Measurements from ENCODE around the gene SLC7A8. TPM values are rescaled to one million over a fixed set of nuclear protein-coding genes. Genes with fewer than 3 reads are reported as not detected.

SLC7A8 gene
- total RNA-seq, 1 experiment from 2014 or later = 77.9 TPM

DNA sequence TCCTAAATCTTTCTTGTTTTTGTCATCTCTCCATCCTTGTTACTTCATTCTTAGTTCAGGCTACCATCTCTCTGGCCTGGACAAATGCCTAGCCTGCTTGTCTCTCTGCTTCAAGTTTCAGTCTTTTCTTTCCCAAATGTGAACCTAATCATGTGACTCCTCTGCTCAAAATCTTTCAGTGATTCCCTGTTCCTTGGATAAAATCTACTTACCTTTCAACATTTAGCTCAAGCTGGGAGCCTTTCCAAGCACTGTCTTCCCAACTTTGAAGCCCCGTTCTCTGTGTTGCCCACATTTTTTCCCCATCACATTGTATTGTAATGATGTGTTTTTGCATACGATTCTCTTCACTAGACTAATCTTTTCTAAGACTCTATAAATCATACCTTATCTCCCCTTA lies 24.7 kb downstream of the SLC7A8 start:
- no peaks in the 10 kb centered on the region for H3K9me3 Mint-ChIP-seq
- Histone ChIP-seq H4K8ac (replicated peaks; ENCODE audit: insufficient read length, low read depth, low read length) (no peak overlapping the region), H2BK20ac (ENCODE audit: low read depth, low read length, poor library complexity, severe bottlenecking) (no peak overlapping the region), H4K5ac (ENCODE audit: insufficient read length, low read depth, low read length) (no peak overlapping the region), H4K91ac (ENCODE audit: insufficient read length, low read depth, low read length) (no peak overlapping the region), H3K4ac (ENCODE audit: low read depth, low read length) (no peak overlapping the region), H3K4me1 (ENCODE audit: insufficient read depth, low read length) (peaks cover 22% of the 10 kb centered on the region; the same call in 1 of the 2 replicates), H3K56ac (ENCODE audit: insufficient read length, low read depth, low read length) (no peak overlapping the region), H2BK15ac (ENCODE audit: low read depth, low read length) (no peak overlapping the region), H3K79me2 (ENCODE audit: insufficient read depth, low read length) (no peaks in the 10 kb centered on the region), H3K4me2 (ENCODE audit: insufficient read depth, insufficient read length, low read length) (no peak overlapping the region), H3K23ac (ENCODE audit: insufficient read length, low read depth, low read length) (no peak overlapping the region), H3K14ac (ENCODE audit: insufficient read depth, low read length) (no peak overlapping the region), H3T11ph (ENCODE audit: low read length) (no peak overlapping the region), H2AK5ac (ENCODE audit: insufficient read length, low read length) (no peak overlapping the region), H3K9ac (ENCODE audit: extremely low read depth, insufficient read length, low read length) (no peak overlapping the region), H2BK120ac (ENCODE audit: low read depth, low read length, poor library complexity, severe bottlenecking) (no peak overlapping the region), H3K23me2 (ENCODE audit: insufficient read length, low read depth, low read length, poor library complexity, severe bottlenecking) (peaks cover 4% of the 10 kb centered on the region), H3K79me1 (ENCODE audit: insufficient read depth, low read depth, low read length, poor library complexity, severe bottlenecking) (no peaks in the 10 kb centered on the region), H2BK12ac (ENCODE audit: insufficient read length, low read depth, low read length) (no peak overlapping the region), H2BK5ac (ENCODE audit: insufficient read length, low read length) (no peak overlapping the region), H3K27ac (ENCODE audit: insufficient read length, low read depth, low read length) (no peak overlapping the region), H3K9me3 (ENCODE audit: control insufficient read depth, low read depth, low read length) (no peaks in the 10 kb centered on the region), H3K18ac (ENCODE audit: insufficient read length, low read depth, low read length) (no peak overlapping the region), H3K27me3 (ENCODE audit: insufficient read depth, low read length) (no peaks in the 10 kb centered on the region), H2AFZ (ENCODE audit: low read length) (no peak overlapping the region), H4K20me1 (ENCODE audit: control insufficient read depth, insufficient read depth, insufficient read length) (no peaks in the 10 kb centered on the region)
- peaks cover 35 to 40% (median 37%) of the 10 kb centered on the region in 3 experiments for H3K36me3 Mint-ChIP-seq (ENCODE audit: insufficient read depth in 1 of 3, low read depth in 3 of 3)
- TF ChIP-seq, protein P1, sequence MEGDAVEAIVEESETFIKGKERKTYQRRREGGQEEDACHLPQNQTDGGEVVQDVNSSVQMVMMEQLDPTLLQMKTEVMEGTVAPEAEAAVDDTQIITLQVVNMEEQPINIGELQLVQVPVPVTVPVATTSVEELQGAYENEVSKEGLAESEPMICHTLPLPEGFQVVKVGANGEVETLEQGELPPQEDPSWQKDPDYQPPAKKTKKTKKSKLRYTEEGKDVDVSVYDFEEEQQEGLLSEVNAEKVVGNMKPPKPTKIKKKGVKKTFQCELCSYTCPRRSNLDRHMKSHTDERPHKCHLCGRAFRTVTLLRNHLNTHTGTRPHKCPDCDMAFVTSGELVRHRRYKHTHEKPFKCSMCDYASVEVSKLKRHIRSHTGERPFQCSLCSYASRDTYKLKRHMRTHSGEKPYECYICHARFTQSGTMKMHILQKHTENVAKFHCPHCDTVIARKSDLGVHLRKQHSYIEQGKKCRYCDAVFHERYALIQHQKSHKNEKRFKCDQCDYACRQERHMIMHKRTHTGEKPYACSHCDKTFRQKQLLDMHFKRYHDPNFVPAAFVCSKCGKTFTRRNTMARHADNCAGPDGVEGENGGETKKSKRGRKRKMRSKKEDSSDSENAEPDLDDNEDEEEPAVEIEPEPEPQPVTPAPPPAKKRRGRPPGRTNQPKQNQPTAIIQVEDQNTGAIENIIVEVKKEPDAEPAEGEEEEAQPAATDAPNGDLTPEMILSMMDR (conservative IDR thresholded peaks at IDR 0.05) = no peak
- no CpG with 5 or more reads among the region's 2 CpGs for WGBS (ENCODE audit: extremely low coverage, insufficient read length, low lambda C conversion rate)
- H3K4me1 Mint-ChIP-seq = peaks cover 58 to 73% of the 10 kb centered on the region in 2 experiments
- H3K4me3 Mint-ChIP-seq = no peak overlapping the region
- no peaks in the 10 kb centered on the region for H3K27me3 Mint-ChIP-seq (ENCODE audit: low read depth)
- H3K27ac Mint-ChIP-seq = peak overlapping the region in 2 of 3 experiments; percentile 1 to 79; a peak in 3 of 7 replicates
- DNase-seq = no peak

Measured in H9 (cell line).